Activated naive CD4-positive, alpha-beta T cell treated with anti-CD3 and anti-CD28 coated beads, Interleukin-2, amount 50 U/mL, for 24 hours (primary cell): ENCODE results near the gene FAM228B.

ENCODE experiments used
- H3K27ac Mint-ChIP-seq: one replicate; pipeline ENCODE4 v1.8.0; 2021; ENCODE audit warnings: mild to moderate bottlenecking, mixed read lengths
- H3K27me3 Mint-ChIP-seq: one replicate; pipeline ENCODE4 v1.8.0; 2021; ENCODE audit warnings: mixed read lengths
- H3K36me3 Mint-ChIP-seq: one replicate; pipeline ENCODE4 v1.8.0; 2021; ENCODE audit warnings: mixed read lengths
- H3K4me1 Mint-ChIP-seq: one replicate; pipeline ENCODE4 v1.8.0; 2021; ENCODE audit warnings: mixed read lengths
- H3K4me3 Mint-ChIP-seq: one replicate; pipeline ENCODE4 v1.8.0; 2021; ENCODE audit warnings: mild to moderate bottlenecking, mixed read lengths
- H3K9me3 Mint-ChIP-seq: one replicate; pipeline ENCODE4 v1.8.0; 2021; ENCODE audit warnings: mixed read lengths

The FAM228B gene

GRCh38 chr2:24123195-24123921 lies at the start of gene FAM228B, which contains the start of gene PFN4:
Gene FAM228B, plus strand, starts transcription at chr2:24123469. Its CDS starts 893 bp downstream, at chr2:24124362.
Gene PFN4, minus strand, starts transcription at chr2:24123334. Its CDS starts 799 bp downstream, at chr2:24122535.
- Mint-ChIP-seq H3K4me1 (peaks cover 12% of the 10 kb centered on the region), H3K27ac (peak within 1 kb of the TSS; percentile 52), H3K27me3 (no peaks in the 10 kb centered on the region), H3K36me3 (no peaks in the 10 kb centered on the region), H3K9me3 (no peaks in the 10 kb centered on the region), H3K4me3 (peak within 1 kb of the TSS; percentile 86)

- Mint-ChIP-seq H3K27me3 (no peaks in the 10 kb centered on the region), H3K4me1 (peaks cover 34% of the 10 kb centered on the region), H3K9me3 (no peaks in the 10 kb centered on the region), H3K4me3 (peak overlapping the region; percentile 47), H3K27ac (no peak overlapping the region), H3K36me3 (peaks cover 3% of the 10 kb centered on the region)
Observed at GRCh38 chr2:24073816-24074215, 49.5 kb upstream of the FAM228B start.

- H3K27ac Mint-ChIP-seq: peak overlapping the region; percentile 98
- peak overlapping the region; percentile 98 for H3K4me3 Mint-ChIP-seq
- H3K36me3 Mint-ChIP-seq: peaks cover 1% of the 10 kb centered on the region
- H3K4me1 Mint-ChIP-seq: peaks cover 34% of the 10 kb centered on the region
- H3K27me3 Mint-ChIP-seq: no peaks in the 10 kb centered on the region
- no peaks in the 10 kb centered on the region for H3K9me3 Mint-ChIP-seq
Observed at GRCh38 chr2:24075259-24075658, 48.0 kb upstream of the FAM228B start.

- Mint-ChIP-seq H3K27me3 (no peaks in the 10 kb centered on the region), H3K36me3 (peaks cover 1% of the 10 kb centered on the region), H3K4me3 (peak within 1 kb of the TSS; percentile 98), H3K27ac (peak within 1 kb of the TSS; percentile 98), H3K9me3 (no peaks in the 10 kb centered on the region), H3K4me1 (peaks cover 34% of the 10 kb centered on the region)
Observed at GRCh38 chr2:24075915-24076848, 47.1 kb upstream of the FAM228B start, which contains the start of gene SF3B6. Gene SF3B6, minus strand, starts transcription at chr2:24076326. Its CDS starts 97 bp downstream, at chr2:24076229.

- Mint-ChIP-seq H3K9me3 (no peaks in the 10 kb centered on the region), H3K4me1 (peaks cover 34% of the 10 kb centered on the region), H3K27ac (peak overlapping the region; percentile 51), H3K27me3 (no peaks in the 10 kb centered on the region), H3K4me3 (peak overlapping the region; percentile 98), H3K36me3 (peaks cover 1% of the 10 kb centered on the region)
Observed at GRCh38 chr2:24076849-24077534, 46.3 kb upstream of the FAM228B start.

- H3K4me1 Mint-ChIP-seq: peaks cover 30% of the 10 kb centered on the region
- H3K9me3 Mint-ChIP-seq: no peaks in the 10 kb centered on the region
Observed at GRCh38 chr2:24077535-24077877, 45.8 kb upstream of the FAM228B start.

GRCh38 chr2:24077879-24078278 lies 45.4 kb upstream of the FAM228B start:
- Mint-ChIP-seq H3K27me3 (no peaks in the 10 kb centered on the region), H3K9me3 (no peaks in the 10 kb centered on the region), H3K27ac (peak overlapping the region; percentile 68), H3K36me3 (peaks cover 1% of the 10 kb centered on the region), H3K4me1 (peaks cover 27% of the 10 kb centered on the region), H3K4me3 (peak overlapping the region; percentile 98)

More at GRCh38 chr2:24077535-24077877, 45.8 kb upstream of the FAM228B start:
- H3K4me3 Mint-ChIP-seq: peak overlapping the region; percentile 98
- H3K36me3 Mint-ChIP-seq: peaks cover 1% of the 10 kb centered on the region
- peak overlapping the region; percentile 68 for H3K27ac Mint-ChIP-seq
- no peaks in the 10 kb centered on the region for H3K27me3 Mint-ChIP-seq

- Mint-ChIP-seq H3K27ac (no peak overlapping the region), H3K4me1 (peaks cover 18% of the 10 kb centered on the region), H3K9me3 (no peaks in the 10 kb centered on the region), H3K27me3 (no peaks in the 10 kb centered on the region), H3K36me3 (no peaks in the 10 kb centered on the region), H3K4me3 (no peak overlapping the region)
Observed at GRCh38 chr2:24080701-24081100, 42.6 kb upstream of the FAM228B start.

GRCh38 chr2:24082787-24083566 lies 40.3 kb upstream of the FAM228B start:
- peak overlapping the region; percentile 90 for H3K4me3 Mint-ChIP-seq
- no peaks in the 10 kb centered on the region for H3K9me3 Mint-ChIP-seq
- H3K36me3 Mint-ChIP-seq: no peaks in the 10 kb centered on the region
- H3K27ac Mint-ChIP-seq: no peak overlapping the region
- H3K4me1 Mint-ChIP-seq: peaks cover 11% of the 10 kb centered on the region
- no peaks in the 10 kb centered on the region for H3K27me3 Mint-ChIP-seq

GRCh38 chr2:24083567-24084385 lies 39.5 kb upstream of the FAM228B start:
- no peaks in the 10 kb centered on the region for H3K27me3 Mint-ChIP-seq
- H3K4me1 Mint-ChIP-seq: peaks cover 11% of the 10 kb centered on the region
- H3K4me3 Mint-ChIP-seq: peak overlapping the region; percentile 90
- H3K27ac Mint-ChIP-seq: peak overlapping the region; percentile 68
- H3K36me3 Mint-ChIP-seq: no peaks in the 10 kb centered on the region
- no peaks in the 10 kb centered on the region for H3K9me3 Mint-ChIP-seq

- Mint-ChIP-seq H3K36me3 (no peaks in the 10 kb centered on the region), H3K4me3 (peak within 1 kb of the TSS; percentile 90), H3K9me3 (no peaks in the 10 kb centered on the region), H3K27ac (peak within 1 kb of the TSS; percentile 68), H3K27me3 (no peaks in the 10 kb centered on the region), H3K4me1 (peaks cover 11% of the 10 kb centered on the region)
Observed at GRCh38 chr2:24084386-24085199, 38.7 kb upstream of the FAM228B start, which contains the start of gene TP53I3. Gene TP53I3, minus strand, starts transcription at chr2:24084834. Its CDS starts 508 bp downstream, at chr2:24084326.

- Mint-ChIP-seq H3K4me3 (peak overlapping the region; percentile 90), H3K27me3 (no peaks in the 10 kb centered on the region), H3K27ac (no peak overlapping the region), H3K36me3 (no peaks in the 10 kb centered on the region), H3K4me1 (peaks cover 11% of the 10 kb centered on the region), H3K9me3 (no peaks in the 10 kb centered on the region)
Observed at GRCh38 chr2:24085200-24085489, 38.1 kb upstream of the FAM228B start.

GRCh38 chr2:24086241-24086640 lies 37.0 kb upstream of the FAM228B start:
- Mint-ChIP-seq H3K4me3 (no peak overlapping the region), H3K27ac (peak overlapping the region; percentile 23), H3K4me1 (peaks cover 11% of the 10 kb centered on the region), H3K36me3 (no peaks in the 10 kb centered on the region), H3K9me3 (no peaks in the 10 kb centered on the region), H3K27me3 (no peaks in the 10 kb centered on the region)
